Prostate gland (tissue), 2 donors: Measurements from ENCODE around the gene NPB. TPM values are rescaled to one million over a fixed set of nuclear protein-coding genes. Genes with fewer than 3 reads are reported as not detected.

ENCODE experiments used
- DNase-seq: peaks from one replicate; pipeline ENCODE4 v3.0.0-alpha.2; 2019; ENCODE audit warnings: low spot score
- H3K27ac ChIP-seq, 2 donors: fragments of 200-600 bp; sonication (generic); 2 replicates each; pipeline ENCODE4 v1.5.1; 2017 to 2019
- H3K27me3 ChIP-seq: fragments of 200-600 bp; sonication (generic); replicated peaks from 2 replicates; pipeline ENCODE4 v1.5.1; 2019; ENCODE audit not compliant: insufficient read depth
- H3K36me3 ChIP-seq, 2 donors: fragments of 200-600 bp; sonication (generic); 1 replicate in 1 of 2; 2 replicates in 1 of 2; pipeline versions ENCODE4 v1.5.1 to v1.8.1; 2017 to 2019
- H3K4me1 ChIP-seq: fragments of 200-600 bp; sonication (generic); replicated peaks from 2 replicates; pipeline ENCODE4 v1.5.1; 2019
- H3K4me3 ChIP-seq, 2 donors: fragments of 200-600 bp; sonication (generic); 2 replicates each; pipeline ENCODE4 v1.5.1; 2017 to 2019
- H3K9me3 ChIP-seq: fragments of 200-600 bp; sonication (generic); 2 replicates; pipeline ENCODE4 v1.5.1; 2017
- CTCF ChIP-seq, 4 experiments: fragments of 200-600 bp in 2 of 4; fragments of 450-650 bp in 2 of 4; sonication (generic) in 2 of 4; IDR thresholded peaks; 1 replicate in 3 of 4; 2 replicates in 1 of 4; pipeline ENCODE4 v1.5.1; 2016 to 2019; ENCODE audit warnings: antibody characterized with exemption in 4 of 4, mild to moderate bottlenecking in 2 of 4, moderate library complexity in 2 of 4
- POLR2A ChIP-seq: fragments of 450-650 bp; IDR thresholded peaks from one replicate; pipeline ENCODE4 v1.6.1; 2016; ENCODE audit warnings: antibody characterized with exemption, mild to moderate bottlenecking
- POLR2AphosphoS5 ChIP-seq: sonication (generic); formaldehyde crosslinking; IDR thresholded peaks from one replicate; pipeline ENCODE4 v1.6.1; 2017; ENCODE audit warnings: antibody characterized with exemption
- WGBS: methylation state at CpG from one replicate; pipeline ENCODE4 v1.1.5; 2018; 5-methylcytosine and 5-hydroxymethylcytosine counted together
- intact Hi-C: fragments of 100-400 bp; cut with DNase I; formaldehyde crosslinking; loops from one replicate; pipeline ENCODE4 v1.14.2; 2022
- total RNA-seq, 2 donors: library from RNA; depleted of rRNA; stranded (reverse); fragments of >200 nt; gene quantifications; one replicate each; pipeline ENCODE4 v1.1.0, GENCODE V29; 2016

NPB gene
- total RNA-seq, 2 donors from 2014 or later = 9.8 to 10.9 TPM

- intact Hi-C loops = no loop called here
- peaks cover 14% of the 10 kb centered on the region for H3K4me1 ChIP-seq
- no peaks in the 10 kb centered on the region for H3K9me3 ChIP-seq
- no peaks in the 10 kb centered on the region for H3K36me3 ChIP-seq
- H3K27me3 ChIP-seq = no peaks in the 10 kb centered on the region
- 86% methylated on average over 33 of the region's 33 CpGs for WGBS
- no peak overlapping the region for H3K4me3 ChIP-seq
- DNase-seq = no peak
- TF ChIP-seq POLR2A = no peak
- no peak for TF ChIP-seq POLR2AphosphoS5
- no peak for TF ChIP-seq CTCF (IDR thresholded peaks at IDR 0.05)
- H3K27ac ChIP-seq = no peak overlapping the region
Observed at GRCh38 chr17:81920612-81921536, 18.8 kb downstream of the NPB start.

- no peak for TF ChIP-seq POLR2A
- no peak for TF ChIP-seq CTCF (IDR thresholded peaks at IDR 0.05)
- no peak for TF ChIP-seq POLR2AphosphoS5
- Histone ChIP-seq H3K4me3 (no peak overlapping the region), H3K27me3 (no peaks in the 10 kb centered on the region), H3K9me3 (no peaks in the 10 kb centered on the region), H3K27ac (no peak overlapping the region), H3K4me1 (peaks cover 19% of the 10 kb centered on the region), H3K36me3 (no peaks in the 10 kb centered on the region)
- intact Hi-C loops = no loop called here
- 90% methylated on average over 3 of the region's 3 CpGs for WGBS
- DNase-seq = no peak
Observed at GRCh38 chr17:81921537-81921862, 19.5 kb downstream of the NPB start.

- Histone ChIP-seq H3K27ac (no peak overlapping the region), H3K4me1 (peaks cover 14% of the 10 kb centered on the region), H3K27me3 (no peaks in the 10 kb centered on the region), H3K36me3 (no peaks in the 10 kb centered on the region), H3K4me3 (no peak overlapping the region), H3K9me3 (no peaks in the 10 kb centered on the region)
- TF ChIP-seq POLR2A (no peak), POLR2AphosphoS5 (no peak), CTCF (IDR thresholded peaks at IDR 0.05) (no peak)
- no peak for DNase-seq
- WGBS = 93% methylated on average over 23 of the region's 23 CpGs
- intact Hi-C loops = no loop called here
Observed at GRCh38 chr17:81921996-81922565, 20.0 kb downstream of the NPB start.

- Histone ChIP-seq H3K9me3 (no peaks in the 10 kb centered on the region), H3K27ac (peak overlapping the region in 1 of 2 donors; percentile 38), H3K27me3 (no peaks in the 10 kb centered on the region), H3K36me3 (no peaks in the 10 kb centered on the region), H3K4me1 (peaks cover 14% of the 10 kb centered on the region), H3K4me3 (no peak overlapping the region)
- intact Hi-C loops = no loop called here
- no peak for TF ChIP-seq POLR2A
- TF ChIP-seq POLR2AphosphoS5 = no peak
- TF ChIP-seq CTCF (IDR thresholded peaks at IDR 0.05) = no peak
- no peak for DNase-seq
- WGBS = 80% methylated on average over 25 of the region's 58 CpGs
Observed at GRCh38 chr17:81922566-81923301, 20.7 kb downstream of the NPB start.
